CD4-positive, alpha-beta T cell treated with Interleukin-1 beta for 1 hour (primary cell): ENCODE results near the gene RASAL2.

ENCODE experiments used
- DNase-seq, 2 donors: peaks; one replicate each; pipeline ENCODE4 v3.0.0-alpha.2; 2020 to 2022

RASAL2 gene

DNA sequence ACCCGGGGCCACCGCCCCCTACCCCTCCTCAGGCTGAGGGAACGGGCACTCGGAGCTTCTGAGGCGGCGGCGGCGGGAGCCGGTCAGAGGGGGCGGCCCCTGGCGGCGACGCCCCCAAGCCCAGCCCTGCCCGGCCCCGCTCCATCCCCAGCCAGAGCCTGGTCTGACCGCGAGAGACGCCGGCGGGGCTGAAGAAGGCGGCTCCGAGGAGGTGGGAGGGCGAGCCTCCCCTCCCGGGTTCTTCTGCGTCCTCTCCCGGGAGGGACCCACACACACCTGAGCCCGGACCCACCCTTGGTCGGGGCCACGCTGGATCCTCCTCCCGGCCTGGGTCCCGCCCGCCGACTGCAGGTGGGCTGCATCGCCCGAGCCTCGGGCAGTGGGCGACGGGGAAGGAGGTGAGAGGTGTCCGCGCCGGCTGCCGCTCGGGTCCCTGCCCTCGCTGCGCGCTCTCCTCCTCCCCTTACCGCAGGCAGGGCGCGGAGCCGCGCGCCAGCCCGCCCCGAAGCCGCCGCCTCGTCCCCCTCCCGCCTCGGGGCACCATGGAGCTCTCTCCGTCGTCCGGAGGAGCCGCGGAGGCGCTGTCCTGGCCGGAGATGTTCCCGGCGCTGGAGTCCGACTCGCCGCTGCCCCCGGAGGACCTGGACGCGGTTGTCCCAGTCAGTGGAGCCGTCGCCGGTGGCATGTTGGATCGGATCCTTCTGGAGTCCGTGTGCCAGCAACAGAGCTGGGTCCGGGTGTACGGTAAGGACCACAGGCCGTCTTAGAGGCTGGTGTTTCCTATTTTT is at the start of gene RASAL2:
RASAL2 (plus strand) TSS at position 154 of the 788 bp plus-strand sequence; CDS start at position 543, 389 bp downstream.
- peak in 1 of 2 donors; percentile 2 for DNase-seq

DNA sequence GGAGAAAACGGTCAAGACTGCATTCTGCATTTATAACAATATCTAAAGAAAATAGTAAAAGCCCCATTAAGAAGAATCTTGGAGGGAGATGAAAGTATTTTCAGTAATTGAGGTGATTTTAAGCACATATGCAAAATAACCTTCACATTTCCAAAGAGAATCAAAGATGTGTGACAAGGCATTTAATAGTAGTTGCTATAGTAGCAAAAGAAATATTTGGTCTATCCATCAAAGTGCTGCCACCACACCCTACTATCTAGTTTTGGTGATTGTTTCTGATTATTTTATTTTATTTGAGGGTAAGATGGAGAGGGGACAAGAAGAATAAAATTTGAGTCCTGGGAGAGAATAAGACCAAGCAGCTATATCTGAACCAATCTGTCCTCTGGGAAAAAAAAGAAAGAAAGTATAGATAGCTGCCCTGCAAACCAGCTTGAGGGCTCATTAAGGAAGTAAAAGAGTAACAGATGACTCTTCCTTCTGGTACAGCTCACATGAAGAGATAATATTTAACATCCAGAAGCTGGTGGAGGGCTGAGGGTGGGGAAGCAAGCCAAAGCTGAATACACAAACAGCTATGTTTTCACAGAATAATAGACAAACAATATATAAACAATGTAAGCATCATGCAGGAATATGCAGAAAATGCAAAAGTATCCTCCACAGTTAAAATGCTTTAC is 47.2 kb upstream of the RASAL2 start:
- no peak for DNase-seq

DNA sequence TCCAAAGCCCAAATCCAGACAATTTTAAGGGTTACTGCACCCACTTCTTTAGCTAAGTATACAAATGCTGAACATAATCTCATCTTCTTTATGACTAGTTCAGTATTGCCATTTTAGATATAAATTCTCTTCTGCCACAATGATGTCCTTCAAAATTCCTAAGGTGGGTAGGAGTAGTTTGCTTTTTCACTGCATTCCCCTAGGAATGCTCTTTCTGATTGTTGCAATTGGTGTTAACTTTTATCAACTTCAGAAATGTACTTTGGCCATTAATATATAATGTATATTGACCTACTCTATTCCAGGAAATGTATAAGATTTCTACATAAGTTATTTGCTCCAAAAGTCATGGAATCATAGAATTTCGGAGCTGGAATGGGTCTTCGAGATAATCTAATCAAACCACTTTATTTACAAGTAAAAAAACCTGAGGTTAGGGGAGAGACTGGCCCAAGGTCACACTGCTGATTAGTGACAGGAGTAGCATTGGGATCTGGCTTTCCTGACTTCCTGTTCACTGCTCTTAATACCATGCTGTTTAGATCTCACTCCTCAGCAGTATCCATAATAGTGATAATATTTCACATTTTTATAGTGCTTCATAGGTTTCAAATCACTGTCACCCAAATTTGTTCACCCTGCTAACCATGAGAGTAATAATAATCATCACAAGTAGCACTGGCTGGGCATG is 46.4 kb upstream of the RASAL2 start:
- no peak for DNase-seq

DNA sequence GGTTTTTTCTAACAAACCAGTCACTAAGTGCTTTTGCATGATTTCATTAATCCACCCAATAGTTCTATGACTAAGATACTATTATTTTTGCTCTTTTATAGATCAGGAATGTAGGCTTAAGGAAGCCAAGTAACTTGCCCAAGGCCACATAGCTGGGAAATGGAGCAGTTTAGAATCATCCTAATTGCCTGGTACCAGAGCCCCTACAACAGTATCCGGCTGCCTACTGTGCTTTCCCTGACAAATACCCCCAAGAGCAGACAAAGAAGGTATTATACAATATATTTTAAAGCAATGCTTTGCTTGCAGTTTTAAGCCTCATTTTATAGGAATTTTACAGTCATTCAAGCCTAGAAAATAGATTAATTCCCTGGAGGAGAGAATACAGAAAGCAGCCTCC is 45.5 kb upstream of the RASAL2 start:
- DNase-seq: no peak

DNA sequence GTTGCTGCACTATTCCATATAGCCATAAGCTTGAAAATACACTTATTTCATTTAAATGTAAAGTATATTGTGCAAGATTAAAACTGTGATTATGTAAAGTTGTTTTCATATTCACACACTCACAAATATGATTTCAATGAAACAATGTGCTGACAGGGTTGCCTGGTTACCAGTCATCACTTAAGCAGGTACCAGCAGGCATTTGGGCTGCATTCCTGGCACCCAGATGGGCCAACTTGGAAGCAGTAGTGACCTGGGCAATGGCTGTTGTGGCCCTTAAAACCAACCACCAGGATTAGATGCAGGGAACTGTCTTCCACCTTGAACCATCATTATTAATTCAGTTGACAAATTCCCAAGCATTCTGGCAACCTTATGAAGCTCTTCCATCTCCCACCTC is 45.0 kb upstream of the RASAL2 start:
- DNase-seq: no peak

DNA sequence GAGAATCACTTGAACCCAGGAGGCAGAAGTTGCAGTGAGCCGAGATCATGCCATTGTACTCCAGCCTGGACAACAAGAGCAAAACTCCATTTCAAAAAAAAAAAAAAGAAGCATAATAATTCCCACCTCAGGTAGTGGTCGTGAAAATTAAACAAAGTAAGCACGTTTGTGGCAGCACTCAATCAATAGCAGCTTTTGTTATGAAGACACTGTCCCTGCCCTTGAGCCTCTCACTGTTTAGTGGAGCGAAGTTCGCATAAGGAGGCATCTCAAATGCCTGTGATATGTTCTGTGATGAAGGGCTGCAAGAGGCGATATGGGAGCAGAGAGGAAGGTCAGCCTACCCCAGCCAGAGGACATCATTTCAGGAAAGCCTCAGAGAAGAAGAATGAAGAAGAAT is 43.8 kb upstream of the RASAL2 start:
- no peak for DNase-seq

DNA sequence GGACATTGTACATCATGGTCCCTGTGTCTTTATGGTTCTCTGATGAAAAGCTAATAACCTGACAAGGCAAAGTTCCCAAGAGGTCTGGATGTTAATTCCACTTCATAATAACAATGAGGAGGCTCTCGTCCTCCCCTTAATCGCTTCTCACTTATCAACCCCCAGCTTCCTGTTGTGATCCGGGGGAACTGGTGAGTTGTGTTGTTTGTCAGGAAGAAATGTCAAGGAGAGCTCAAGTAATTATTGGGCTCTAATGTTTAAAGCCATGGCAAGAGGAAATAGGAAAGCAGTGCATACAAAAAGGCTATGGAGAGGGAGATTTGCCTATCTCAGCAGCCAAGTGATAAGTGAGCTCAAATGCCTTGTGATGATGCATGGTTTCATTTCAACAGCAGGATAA is 42.8 kb upstream of the RASAL2 start:
- DNase-seq: no peak

DNA sequence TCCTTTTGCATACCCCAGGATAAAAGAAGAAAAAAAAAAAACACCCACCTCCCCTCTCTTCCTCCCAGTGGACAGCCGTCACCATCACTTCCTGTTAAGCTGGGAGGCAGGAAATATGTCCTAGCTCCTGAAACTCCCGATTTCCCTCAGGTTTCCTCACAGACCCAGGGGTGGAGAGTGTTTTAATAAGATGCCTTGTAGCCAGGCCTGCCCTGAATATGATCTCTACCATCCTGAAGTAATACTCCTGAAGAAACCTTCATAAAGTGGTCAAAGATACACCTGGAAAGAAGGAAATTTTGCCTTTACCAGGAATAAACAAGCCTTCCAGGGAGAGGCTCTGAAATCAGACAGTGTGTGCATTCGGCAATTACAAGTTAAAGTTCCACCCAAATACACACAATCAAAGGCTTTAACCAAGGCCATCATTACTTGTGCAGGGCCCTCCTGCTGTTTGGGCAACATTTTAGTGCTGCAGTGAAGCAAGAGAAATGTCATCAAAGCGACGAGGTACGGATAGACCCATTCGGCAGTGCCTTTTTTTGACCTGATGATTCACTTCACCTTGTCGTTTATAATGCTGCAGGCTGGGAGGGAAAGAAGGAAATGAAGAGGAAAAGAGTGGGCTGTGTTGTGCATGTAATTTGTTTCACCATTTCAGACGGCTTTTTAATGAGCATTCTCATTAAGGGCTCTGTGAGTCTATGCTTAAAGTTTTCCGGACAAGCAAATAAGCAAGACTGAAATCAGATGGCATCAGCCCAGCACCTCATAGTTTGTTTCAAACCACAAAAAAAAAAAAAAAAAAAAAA is 41.0 kb upstream of the RASAL2 start:
- DNase-seq: no peak

DNA sequence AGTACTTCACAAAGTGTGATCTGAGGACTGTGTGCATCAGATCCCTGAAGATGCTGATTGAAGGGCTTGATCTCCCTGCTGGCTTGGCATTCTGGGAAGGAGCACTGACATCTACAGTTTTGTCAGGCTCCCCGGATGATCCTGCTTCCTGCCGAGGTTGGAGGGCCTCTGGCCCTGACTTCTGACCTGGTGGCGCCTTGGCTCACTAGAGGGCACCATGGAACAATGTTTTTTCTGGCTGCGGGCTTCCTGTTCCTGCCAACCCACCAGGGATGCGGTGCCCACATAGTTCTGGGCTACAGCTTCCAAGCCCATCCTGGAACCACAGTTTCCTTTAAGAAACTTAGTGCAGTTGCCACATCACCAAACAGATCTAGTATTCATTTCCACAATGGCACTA is 38.8 kb upstream of the RASAL2 start:
- DNase-seq: no peak

DNA sequence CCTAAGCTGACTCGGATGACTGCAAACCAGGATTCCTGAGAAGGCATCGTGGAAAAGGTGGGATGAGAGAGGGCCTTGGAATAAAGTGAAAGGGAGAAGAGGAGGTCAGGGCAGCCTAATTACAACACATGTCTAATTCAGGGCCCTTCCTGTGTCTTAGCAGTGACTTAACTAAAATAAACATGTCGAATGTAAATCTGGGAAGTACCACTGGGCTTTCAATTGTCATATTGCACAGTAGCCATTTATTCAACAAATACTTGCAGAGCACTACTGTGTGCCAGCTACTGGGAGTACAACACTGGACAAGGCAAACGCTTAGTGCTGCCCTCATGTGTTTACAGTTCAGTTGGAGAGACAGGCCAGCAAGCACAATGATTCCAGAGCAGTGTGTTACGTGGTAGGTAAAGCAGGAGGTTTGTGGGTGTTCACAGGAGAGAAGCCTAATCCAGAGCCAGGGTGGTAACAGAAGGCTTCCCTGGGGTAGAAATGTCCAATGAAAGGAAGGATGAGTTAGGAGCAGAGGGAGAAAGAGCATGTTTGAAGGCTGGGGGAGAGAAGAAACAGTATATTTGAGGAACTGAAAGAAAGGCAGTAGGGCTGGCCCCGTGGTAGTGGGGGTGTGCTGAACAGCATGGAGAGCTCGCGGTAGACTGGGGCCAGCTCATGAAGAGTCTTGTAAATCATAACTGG is 38.0 kb upstream of the RASAL2 start:
- no peak for DNase-seq

DNA sequence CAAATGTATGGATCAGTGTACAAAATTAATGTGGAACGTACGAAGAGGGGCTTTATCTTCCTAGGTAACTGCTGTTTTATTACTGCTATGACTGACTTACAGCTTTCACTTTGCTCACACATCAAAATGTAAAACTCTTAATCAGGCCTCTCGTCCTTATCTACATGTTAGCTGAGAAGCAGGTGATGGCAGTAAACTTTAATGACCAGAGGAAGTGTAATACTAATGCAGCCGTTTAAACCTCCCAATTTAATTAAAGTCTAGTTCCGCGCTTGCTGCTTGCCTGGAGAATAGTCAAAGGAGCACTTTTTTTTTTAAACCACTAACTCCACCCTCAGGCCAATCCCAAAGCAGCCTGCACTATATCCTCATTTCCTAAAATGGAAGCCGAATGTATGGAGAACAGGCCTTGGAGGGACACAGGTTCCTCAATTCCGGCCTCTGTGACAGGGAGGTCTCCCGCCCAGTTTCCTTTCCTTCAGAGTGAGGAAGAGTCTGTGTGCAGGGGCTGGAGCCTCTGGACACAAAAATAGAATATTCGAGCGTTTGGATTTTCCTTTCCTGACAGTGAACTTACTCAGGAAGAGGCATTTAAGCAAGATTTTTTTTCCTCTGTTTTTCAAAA is 36.7 kb upstream of the RASAL2 start:
- DNase-seq: no peak

DNA sequence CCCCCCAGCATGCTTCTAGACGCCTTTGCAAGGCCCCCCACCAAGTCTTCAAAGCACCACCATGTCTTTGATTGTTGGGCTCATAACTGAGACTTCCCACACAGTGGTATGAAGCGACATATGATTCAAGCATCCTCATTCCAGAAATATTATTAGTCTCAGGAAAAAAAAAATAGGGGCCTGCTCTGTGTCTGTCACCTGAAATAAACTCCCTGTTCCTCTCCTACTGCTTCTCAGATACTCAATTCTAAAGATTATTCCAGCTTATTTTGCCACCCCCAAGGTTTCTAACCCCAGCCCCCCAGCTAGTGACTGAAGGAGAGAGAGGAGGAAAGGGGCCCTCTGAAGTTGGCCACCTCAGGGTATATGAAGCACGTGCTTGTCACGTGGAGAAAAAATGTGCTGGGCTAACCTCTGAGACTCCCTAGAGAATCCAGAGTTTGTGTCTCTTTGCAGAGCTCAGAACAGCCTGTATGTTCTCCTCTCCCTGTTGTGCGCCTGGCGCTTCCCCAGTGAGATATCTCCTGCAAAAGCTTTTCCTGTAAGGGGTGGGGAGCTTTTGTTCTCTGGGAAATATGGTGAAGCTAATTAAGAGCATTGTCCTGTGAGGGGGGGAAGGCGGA is 35.9 kb upstream of the RASAL2 start:
- DNase-seq: no peak

DNA sequence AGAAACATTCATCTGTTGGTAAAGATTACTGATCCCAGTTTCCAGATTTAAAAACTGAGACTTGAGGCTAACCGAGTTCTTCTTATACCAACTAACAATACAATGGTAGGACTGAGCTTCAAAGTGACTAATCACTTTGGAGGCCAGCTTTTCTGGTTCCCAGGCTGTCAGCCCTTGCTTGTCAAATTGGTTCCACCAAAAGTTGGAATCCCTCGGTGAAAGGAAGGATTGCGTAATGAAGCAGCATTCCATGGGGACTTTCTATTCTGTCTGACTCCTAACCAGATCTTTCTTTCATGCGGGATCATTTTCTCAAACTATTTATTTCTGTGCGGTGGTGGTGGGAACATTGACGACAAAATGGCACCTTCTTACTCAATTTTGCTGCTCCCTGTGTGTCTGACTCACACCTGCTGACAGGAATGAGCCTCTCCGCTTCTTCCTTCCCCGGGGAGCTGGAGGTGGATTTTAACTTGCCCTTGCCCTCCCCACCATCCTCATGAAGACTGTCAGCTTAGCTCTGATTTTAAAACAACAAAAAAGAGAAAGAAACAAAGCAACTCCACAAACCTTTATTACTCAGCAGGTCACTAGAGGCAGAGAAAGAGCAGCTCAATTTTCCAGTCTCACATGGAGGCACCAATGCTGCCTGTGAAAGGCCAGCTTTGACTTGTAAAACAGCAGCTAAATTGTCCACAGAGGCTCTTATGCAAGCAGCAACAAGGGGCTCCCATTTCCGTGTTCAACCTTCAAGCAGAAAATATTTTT is 32.9 kb upstream of the RASAL2 start:
- DNase-seq: no peak

DNA sequence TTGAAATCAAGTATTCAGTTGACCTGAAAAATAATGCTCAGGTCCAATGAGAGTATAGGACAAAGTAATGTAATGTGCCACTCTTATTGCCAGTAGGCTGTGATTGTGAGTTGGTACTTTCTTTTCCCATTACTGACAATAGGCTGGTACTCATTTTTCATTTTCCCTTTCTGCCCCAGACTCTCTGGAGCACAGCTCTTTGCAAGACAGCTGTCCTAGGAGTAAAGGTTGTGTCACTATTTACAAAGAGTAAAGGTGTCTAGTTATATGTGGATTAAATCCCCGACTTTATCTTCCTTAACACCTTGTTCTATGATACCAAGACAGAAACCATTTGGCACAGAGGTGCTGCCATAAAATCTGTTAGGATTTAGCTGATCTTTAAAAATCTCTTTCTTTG is 32.3 kb upstream of the RASAL2 start:
- no peak for DNase-seq

DNA sequence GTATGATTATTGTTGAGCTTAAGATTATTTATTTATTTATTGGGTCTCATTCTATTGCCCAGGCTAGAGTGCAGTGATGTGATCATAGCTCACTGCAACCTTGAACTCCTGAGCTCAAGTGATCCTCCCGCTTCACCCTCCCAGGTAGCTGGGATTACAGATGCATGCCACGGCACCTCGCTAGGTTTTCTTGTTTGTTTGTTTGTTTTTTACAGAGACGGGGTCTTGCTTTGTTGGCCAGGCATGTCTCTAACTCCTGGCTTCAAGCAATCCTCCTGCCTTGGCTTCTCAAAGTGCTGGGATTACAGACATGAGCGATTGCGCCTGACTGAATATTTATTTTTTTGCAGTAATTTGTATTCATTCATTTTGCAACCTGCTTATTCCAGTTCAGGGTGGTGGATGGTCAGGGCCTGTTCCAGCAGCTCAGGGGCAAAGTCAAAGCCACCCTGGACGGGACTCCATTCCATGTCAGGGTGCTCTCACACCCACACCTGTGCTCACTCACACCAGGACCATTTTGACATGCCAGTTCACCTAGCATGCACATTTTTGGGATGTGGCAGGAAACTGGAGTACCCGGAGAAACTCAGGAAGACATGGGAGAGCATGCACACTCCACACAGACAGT is 29.6 kb upstream of the RASAL2 start:
- DNase-seq: no peak

DNA sequence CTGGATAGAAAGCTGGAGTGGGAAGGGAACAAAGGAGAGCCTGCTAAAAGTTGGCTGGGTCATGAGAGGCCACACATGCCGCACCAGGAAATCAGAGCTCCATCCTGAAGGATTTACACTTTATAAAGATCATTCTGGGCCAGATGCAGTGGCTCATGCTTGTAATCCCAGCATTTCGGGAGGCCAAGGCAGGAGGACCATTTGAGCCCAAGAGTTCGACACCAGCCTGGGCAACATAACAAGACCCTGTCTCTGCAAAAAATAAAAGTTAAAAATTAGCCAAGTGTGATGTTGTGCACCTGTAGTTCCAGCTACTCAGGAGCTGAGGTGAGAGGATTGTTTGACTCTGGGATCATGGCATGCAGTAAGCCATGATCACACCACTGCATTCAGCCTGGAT is 28.7 kb upstream of the RASAL2 start:
- no peak for DNase-seq

DNA sequence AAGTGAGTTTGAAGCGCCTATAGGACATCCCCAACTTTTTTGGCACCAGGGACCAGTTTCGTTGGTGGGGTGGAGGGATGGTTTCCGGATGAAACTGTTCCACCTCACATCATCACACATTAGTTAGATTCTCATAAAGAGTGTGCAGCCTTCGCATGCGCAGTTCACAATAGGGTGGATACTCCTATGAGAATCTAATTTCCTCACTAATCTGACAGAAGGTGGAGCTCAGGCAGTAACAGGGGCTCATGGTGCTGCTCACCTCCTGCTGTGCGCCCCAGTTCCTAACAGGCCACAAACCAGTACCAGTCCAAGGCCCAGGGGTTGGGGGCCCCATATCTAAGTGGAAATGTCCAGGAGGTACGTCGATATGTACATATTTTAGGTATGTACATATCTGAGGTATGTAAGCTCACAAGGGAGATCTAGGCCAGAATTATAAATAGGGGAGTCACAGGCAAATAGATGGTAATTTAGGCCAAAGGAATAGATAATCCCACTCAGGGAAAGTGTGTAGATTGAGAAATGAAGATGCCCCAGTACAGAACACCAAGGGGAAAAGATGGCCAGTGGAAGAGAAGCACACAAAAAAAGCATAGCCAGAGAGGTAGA is 27.5 kb upstream of the RASAL2 start:
- no peak for DNase-seq

DNA sequence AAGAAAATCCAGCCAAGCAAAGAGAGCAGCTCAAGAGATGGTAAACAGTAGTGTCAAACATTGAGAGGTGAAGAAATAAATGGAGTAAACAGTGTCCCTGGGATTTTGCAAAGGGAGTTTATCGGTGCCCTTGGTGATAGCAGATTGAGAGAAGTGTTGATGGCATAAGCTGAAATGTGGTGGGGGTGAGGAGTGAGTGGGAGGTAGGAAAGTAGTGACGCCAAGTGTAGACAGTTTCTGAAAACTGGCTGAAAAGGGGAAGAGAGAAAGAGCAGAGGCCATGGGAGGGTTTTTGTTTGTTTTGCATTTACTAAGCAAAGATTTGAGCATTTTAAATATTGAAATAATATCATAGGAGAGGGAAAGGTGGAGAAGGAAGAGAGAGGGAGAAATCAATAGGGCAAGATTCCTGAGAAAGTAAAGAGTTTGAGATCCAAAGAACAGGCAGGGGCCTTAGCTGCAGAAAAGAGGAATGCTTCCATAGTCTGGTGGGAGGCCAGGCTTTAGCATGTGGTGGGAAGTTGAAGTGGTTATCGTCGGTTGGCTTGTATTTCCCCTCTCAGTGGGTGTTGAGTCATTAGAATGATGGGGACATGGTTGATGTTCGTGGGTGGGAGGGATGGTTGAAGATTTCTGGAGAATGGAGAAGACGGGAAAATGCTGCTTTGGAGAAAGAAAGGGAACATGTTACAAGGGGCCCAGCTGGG is 26.8 kb upstream of the RASAL2 start:
- DNase-seq: no peak

DNA sequence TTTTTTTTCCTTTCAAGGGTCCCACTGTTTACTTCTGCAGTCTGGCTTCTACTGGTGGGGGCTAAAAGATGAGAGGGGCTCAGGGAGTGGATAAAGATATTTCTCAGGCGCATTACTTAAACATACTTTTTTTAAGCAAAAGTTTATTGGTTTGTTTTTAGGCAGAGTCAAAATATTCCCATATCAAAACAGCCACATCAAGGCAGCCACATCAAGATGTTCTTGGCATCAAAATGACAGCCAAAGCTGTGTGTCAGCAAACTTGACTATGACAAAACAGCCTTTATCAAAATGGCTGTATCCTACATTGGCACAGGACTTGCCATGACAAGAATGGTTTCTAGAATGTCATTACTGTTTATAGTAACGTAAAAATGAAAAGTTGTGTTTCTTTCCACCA is 22.1 kb upstream of the RASAL2 start:
- no peak for DNase-seq
